Activated B cell treated with CpG ODN at 0.5 μM for 24 hours (primary cell): ENCODE measurements around the gene MORN1. TPM values are rescaled to one million over a fixed set of nuclear protein-coding genes. Genes with fewer than 3 reads are reported as not detected.

Source experiments
- ATAC-seq: fragments of 200-7000 bp; cut with Tn5 transposase; one replicate; pipeline ENCODE4 v1.10.0; 2021; ENCODE audit warnings: low read depth, mild to moderate bottlenecking, moderate library complexity
- CTCF ChIA-PET: fragments of 350-600 bp; sonication (Branson Sonifier 250); formaldehyde crosslinking; loops from one replicate; lab custom pipeline; 2021; ENCODE audit warnings: antibody characterized with exemption; lab: Charles Lee
- POLR2A ChIA-PET: fragments of 350-600 bp; sonication (Branson Sonifier 250); formaldehyde crosslinking; loops from one replicate; lab custom pipeline; 2021; ENCODE audit warnings: antibody characterized with exemption; lab: Charles Lee
- DNase-seq: peaks from one replicate; pipeline ENCODE4 v3.0.0; 2022
- H3K27ac Mint-ChIP-seq: one replicate; pipeline ENCODE4 v1.8.0; 2020; ENCODE audit warnings: mixed read lengths
- H3K27me3 Mint-ChIP-seq: one replicate; pipeline ENCODE4 v1.8.0; 2021; ENCODE audit warnings: mixed read lengths
- H3K36me3 Mint-ChIP-seq: one replicate; pipeline ENCODE4 v1.8.0; 2021; ENCODE audit warnings: low read depth, mixed read lengths
- H3K4me1 Mint-ChIP-seq: one replicate; pipeline ENCODE4 v1.8.0; 2021; ENCODE audit warnings: mixed read lengths
- H3K4me3 Mint-ChIP-seq: one replicate; pipeline ENCODE4 v1.8.0; 2020; ENCODE audit warnings: mild to moderate bottlenecking, mixed read lengths
- H3K9me3 Mint-ChIP-seq: one replicate; pipeline ENCODE4 v1.8.0; 2020; ENCODE audit warnings: mixed read lengths
- intact Hi-C: fragments of 100-400 bp; cut with micrococcal nuclease; formaldehyde crosslinking; loops from one replicate; pipeline ENCODE4 v1.15.1; 2024
- total RNA-seq: library from RNA; stranded (reverse); gene quantifications from 2 replicates; pipeline ENCODE4 v1.2.3, GENCODE V29; 2022
- TF ChIP-seq, protein P1 (sequence below): fragments of 200-600 bp; IDR thresholded peaks from one replicate; pipeline ENCODE4 v1.8.0; 2022; ENCODE audit warnings: antibody characterized with exemption, mild to moderate bottlenecking

MORN1 gene
- total RNA-seq, 1 donor from 2014 or later = 17.8 TPM

DNA sequence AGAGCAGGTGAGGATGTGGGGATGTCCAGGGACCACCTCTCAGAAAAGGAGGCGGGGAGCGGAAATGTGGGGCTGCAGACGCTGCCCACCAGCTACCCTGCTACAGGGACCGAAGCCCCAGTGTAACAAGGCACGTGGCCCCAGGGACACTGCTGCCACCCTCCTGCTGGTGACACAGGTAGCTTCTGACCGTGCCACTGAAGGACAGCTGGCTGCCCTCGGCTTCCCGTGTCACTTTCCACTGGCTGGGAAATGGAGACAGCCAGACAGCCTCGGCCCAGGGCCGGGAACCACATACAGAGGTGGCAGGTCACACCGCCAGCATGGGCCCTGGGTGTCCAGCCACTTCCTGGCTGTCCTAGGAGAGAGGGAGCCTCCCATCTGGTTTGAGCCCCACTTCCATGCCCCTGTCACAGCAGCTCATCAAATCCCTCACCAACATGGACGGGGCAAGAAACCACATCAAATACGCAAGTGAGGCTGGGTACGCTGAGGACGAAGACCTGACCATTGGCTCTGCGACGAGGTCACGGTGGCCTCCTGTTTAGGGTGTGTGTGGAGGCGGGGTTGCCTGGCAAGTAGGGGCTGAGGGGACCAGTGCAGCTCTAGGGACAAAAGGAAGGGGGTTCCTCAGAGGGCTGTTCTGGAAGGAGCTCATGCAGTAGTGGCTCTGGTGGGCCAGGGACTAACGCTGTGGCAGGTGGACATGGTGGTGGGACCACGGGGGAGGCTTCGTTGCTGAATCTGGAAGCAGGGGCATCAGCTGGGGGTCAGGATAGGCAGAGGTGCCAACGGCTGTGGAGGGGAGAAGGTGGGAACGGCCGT, 16.0 kb upstream of the MORN1 start:
- peaks cover 57% of the 10 kb centered on the region for H3K36me3 Mint-ChIP-seq

DNA sequence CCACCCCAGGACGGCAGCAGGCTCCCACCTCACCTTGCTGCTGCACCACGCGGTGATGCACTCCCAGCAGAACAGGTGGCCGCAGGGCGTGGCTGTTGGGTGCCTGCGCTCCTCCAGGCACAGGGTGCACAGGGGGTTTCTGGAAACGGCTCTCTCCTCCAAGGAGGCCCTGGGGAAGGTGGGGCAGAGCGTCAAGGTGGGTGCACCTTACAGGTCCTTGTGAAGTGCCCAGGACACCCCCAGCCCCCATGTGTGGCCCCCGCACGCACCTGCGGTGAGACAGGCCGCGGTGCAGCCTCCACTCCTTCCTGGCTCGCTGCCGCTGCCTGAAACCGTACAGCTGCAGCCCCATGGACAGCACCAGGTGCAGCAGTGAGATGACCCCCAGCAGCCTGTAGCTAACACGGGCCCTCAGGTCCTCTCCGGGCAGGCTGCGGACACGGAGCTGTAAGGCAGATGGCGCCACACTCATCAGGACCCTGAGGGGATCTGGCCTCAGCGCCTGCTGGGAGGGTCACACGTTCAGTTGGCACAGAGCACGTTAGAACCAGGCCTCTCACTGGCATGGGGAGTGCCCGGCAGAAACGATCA, 15.2 kb upstream of the MORN1 start:
- ATAC-seq (no peak), DNase-seq (no peak)
- Mint-ChIP-seq H3K4me1 (peaks cover 7% of the 10 kb centered on the region), H3K27me3 (no peaks in the 10 kb centered on the region), H3K36me3 (peaks cover 65% of the 10 kb centered on the region), H3K27ac (no peak overlapping the region), H3K9me3 (no peaks in the 10 kb centered on the region), H3K4me3 (no peak overlapping the region)
- ChIA-PET POLR2A (interaction anchor here (1.3 kb wide), 1 partner anchor 15 kb away, joined by 4 read pairs; the partner anchor contains the start of genes MORN1 and RER1), CTCF (no interaction called here)
- intact Hi-C loops = no loop called here
- TF ChIP-seq, protein P1, sequence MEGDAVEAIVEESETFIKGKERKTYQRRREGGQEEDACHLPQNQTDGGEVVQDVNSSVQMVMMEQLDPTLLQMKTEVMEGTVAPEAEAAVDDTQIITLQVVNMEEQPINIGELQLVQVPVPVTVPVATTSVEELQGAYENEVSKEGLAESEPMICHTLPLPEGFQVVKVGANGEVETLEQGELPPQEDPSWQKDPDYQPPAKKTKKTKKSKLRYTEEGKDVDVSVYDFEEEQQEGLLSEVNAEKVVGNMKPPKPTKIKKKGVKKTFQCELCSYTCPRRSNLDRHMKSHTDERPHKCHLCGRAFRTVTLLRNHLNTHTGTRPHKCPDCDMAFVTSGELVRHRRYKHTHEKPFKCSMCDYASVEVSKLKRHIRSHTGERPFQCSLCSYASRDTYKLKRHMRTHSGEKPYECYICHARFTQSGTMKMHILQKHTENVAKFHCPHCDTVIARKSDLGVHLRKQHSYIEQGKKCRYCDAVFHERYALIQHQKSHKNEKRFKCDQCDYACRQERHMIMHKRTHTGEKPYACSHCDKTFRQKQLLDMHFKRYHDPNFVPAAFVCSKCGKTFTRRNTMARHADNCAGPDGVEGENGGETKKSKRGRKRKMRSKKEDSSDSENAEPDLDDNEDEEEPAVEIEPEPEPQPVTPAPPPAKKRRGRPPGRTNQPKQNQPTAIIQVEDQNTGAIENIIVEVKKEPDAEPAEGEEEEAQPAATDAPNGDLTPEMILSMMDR = no peak

More for the DNA sequence above, 16.0 kb upstream of the MORN1 start:
- ChIA-PET POLR2A (interaction anchor here (0.5 to 1.3 kb wide), 6 partner anchors 14 to 1245 kb away, joined by 3 to 5 read pairs (median 4); partner anchors contain the start of genes MORN1, RER1, TNFRSF14 and TP73), CTCF (no interaction called here)
- DNase-seq (no peak), ATAC-seq (no peak)
- Mint-ChIP-seq H3K4me1 (peaks cover 10% of the 10 kb centered on the region), H3K9me3 (no peaks in the 10 kb centered on the region), H3K27me3 (no peaks in the 10 kb centered on the region), H3K27ac (no peak overlapping the region), H3K4me3 (no peak overlapping the region)
- intact Hi-C loops = no loop called here
- TF ChIP-seq, protein P1 = no peak

DNA sequence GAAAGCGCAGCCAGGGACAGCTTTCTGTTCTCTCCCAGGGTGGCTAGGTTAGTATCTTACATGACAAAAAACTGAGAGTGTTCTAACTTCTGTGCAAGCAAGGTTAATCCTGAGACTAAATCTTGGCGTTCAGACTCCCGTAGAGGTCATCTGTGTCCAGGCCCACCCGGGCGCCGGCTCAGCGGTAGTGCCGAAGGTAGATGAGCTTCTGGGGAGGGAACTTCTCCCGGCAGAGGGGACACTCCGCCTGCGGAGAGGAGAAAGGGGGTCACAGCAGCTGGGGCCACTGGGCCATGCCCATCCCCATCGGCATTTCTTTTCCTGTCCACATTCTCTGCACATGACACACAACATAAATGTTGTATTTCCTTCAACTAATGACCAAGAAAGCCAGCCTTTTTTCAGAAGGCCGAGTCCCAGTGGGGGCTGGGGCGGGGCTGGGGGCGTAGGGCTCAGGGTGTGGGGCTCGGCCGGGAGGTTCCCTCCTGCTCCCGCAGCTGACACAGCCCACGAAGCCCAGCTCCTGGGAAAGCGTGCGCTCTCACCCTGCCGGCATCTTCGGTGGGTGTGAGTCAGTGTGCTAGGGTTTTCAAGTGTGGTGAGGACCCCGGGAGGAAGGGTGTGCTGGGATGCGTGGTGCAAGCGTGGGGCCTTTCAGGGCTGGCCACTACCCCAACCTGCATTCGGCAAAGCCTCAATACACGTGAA, 14.4 kb upstream of the MORN1 start:
- ChIA-PET CTCF (no interaction called here), POLR2A (no interaction called here)
- Mint-ChIP-seq H3K4me1 (peaks cover 5% of the 10 kb centered on the region), H3K27me3 (no peaks in the 10 kb centered on the region), H3K27ac (no peak overlapping the region), H3K36me3 (peaks cover 70% of the 10 kb centered on the region), H3K9me3 (no peaks in the 10 kb centered on the region), H3K4me3 (no peak overlapping the region)
- TF ChIP-seq, protein P1 = no peak
- intact Hi-C loops = no loop called here
- no peak for ATAC-seq
- no peak for DNase-seq

DNA sequence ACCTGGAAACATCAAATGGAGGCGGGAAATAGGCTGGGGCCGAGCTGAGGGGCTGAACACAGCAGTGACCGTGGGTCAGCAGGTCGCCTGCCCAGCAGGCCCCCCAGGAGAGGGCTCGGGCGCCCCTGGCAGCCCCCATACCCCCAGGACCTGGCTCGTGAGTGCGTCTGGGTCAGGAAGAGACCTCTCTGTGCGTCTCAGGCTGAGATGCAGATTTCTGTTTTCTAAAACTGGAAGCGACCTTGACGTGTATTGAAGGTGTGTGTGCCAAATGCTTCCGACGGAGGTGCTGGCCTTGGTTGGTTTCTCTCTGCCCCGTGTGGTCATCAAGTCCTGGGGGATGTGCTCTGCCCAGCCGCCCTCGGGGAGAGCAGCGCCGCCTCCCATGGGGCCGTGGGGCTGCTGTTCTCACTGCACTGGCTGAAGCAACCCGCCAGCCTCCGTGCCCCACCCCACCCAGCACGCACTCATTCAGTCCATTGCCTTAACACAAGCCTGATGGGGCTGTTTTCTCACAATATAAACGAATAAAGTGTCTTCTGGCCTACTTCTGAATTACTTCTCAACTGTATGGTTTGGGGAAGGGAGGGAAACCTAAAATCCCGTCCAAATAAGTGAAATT, 13.6 kb upstream of the MORN1 start:
- CTCF ChIA-PET = interaction anchor here (1.2 kb wide), 1 partner anchor 10 kb away, joined by 3 read pairs; no protein-coding TSS in a partner anchor

More for the DNA sequence above, 13.6 kb upstream of the MORN1 start:
- Mint-ChIP-seq H3K9me3 (no peaks in the 10 kb centered on the region), H3K27me3 (no peaks in the 10 kb centered on the region), H3K4me1 (no peaks in the 10 kb centered on the region), H3K4me3 (no peak overlapping the region), H3K36me3 (peaks cover 74% of the 10 kb centered on the region), H3K27ac (no peak overlapping the region)
- POLR2A ChIA-PET = no interaction called here
- intact Hi-C loops = no loop called here
- ATAC-seq = no peak
- DNase-seq = no peak
- TF ChIP-seq, protein P1 = no peak
